D721Med (cell line): ENCODE measurements around the gene DPPA5.

Experiments used
- DNase-seq: peaks from one replicate; pipeline ENCODE4 v3.0.0; 2011; ENCODE audit warnings: low spot score; ENCODE audit not compliant: insufficient read length
- FAIRE-seq: peaks from 2 replicates; lab custom pipeline; 2011; peaks lifted over from hg19 to GRCh38; lab: Jason Lieb, UNC
- CTCF ChIP-seq: IDR thresholded peaks from 2 replicates; pipeline ENCODE4 v1.5.1; 2012; ENCODE audit warnings: mild to moderate bottlenecking, control low read depth; ENCODE audit not compliant: insufficient read depth; ENCODE audit errors: missing control alignments

DPPA5 gene

GRCh38 chr6:73364121-73364520 lies 10.0 kb upstream of the DPPA5 start:
- DNase-seq: no peak
- no peak for TF ChIP-seq CTCF
- no peak for FAIRE-seq

- no peak for TF ChIP-seq CTCF
- no peak for DNase-seq
- FAIRE-seq: no peak
These were observed 9.4 kb upstream of the DPPA5 start for GRCh38 chr6:73363537-73363875.

- FAIRE-seq: no peak
- no peak for TF ChIP-seq CTCF
- no peak for DNase-seq
These were observed 8.9 kb upstream of the DPPA5 start for GRCh38 chr6:73362869-73363536.

- no peak for FAIRE-seq
- DNase-seq: no peak
- no peak for TF ChIP-seq CTCF
These were observed 8.3 kb upstream of the DPPA5 start, which contains the start of gene KHDC3L for GRCh38 chr6:73362358-73362757. KHDC3L (plus strand) TSS chr6:73362658; CDS start chr6:73362730, 72 bp downstream.

- no peak for TF ChIP-seq CTCF
- DNase-seq (no peak), FAIRE-seq (no peak)
These were observed 4.8 kb downstream of the DPPA5 start for GRCh38 chr6:73349311-73349710.

GRCh38 chr6:73348550-73349204 lies 5.4 kb downstream of the DPPA5 start:
- DNase-seq (no peak), FAIRE-seq (no peak)
- no peak for TF ChIP-seq CTCF

GRCh38 chr6:73343164-73343563 lies 10.9 kb downstream of the DPPA5 start:
- DNase-seq (no peak), FAIRE-seq (no peak)
- TF ChIP-seq CTCF: no peak
